HepG2 (cell line): ENCODE results near the gene MEA1. TPM values are rescaled to one million over a fixed set of nuclear protein-coding genes. Genes with fewer than 3 reads are reported as not detected.

Source experiments
- CBX2 ChIP-seq, 2 experiments: fragments of 200-600 bp in 1 of 2; sonication (generic); formaldehyde crosslinking in 1 of 2; IDR thresholded peaks; 2 replicates each; pipeline versions ENCODE4 v1.7.0 to v1.8.1; 2018 to 2022; ENCODE audit warnings: low read depth in 2 of 2, low read length in 1 of 2, mild to moderate bottlenecking in 1 of 2, missing genetic modification reagents in 1 of 2
- CBX5 ChIP-seq: sonication (generic); formaldehyde crosslinking; IDR thresholded peaks from 2 replicates; pipeline ENCODE4 v1.4.0; 2020; ENCODE audit warnings: missing genetic modification reagents, borderline replicate concordance
- JUN ChIP-seq: sonication (generic); formaldehyde crosslinking; IDR thresholded peaks from 2 replicates; pipeline ENCODE4 v1.4.0; 2020; ENCODE audit warnings: mild to moderate bottlenecking, missing genetic modification reagents
- KDM2A ChIP-seq: sonication (generic); formaldehyde crosslinking; IDR thresholded peaks from 2 replicates; pipeline ENCODE4 v1.4.0; 2020; ENCODE audit warnings: low read depth, missing genetic modification reagents, borderline replicate concordance
- KDM4B ChIP-seq: sonication (generic); formaldehyde crosslinking; IDR thresholded peaks from 2 replicates; pipeline ENCODE4 v1.4.0; 2020; ENCODE audit warnings: missing genetic modification reagents
- PHF21A ChIP-seq: sonication (generic); formaldehyde crosslinking; IDR thresholded peaks from 2 replicates; pipeline ENCODE4 v1.5.0; 2020; ENCODE audit warnings: mild to moderate bottlenecking, missing genetic modification reagents
- SIX4 ChIP-seq: sonication (generic); formaldehyde crosslinking; IDR thresholded peaks from 2 replicates; pipeline ENCODE4 v1.4.0; 2020; ENCODE audit warnings: missing genetic modification reagents
- STAG1 ChIP-seq: sonication (generic); formaldehyde crosslinking; IDR thresholded peaks from 2 replicates; pipeline ENCODE4 v1.4.0; 2020; ENCODE audit warnings: missing genetic modification reagents
- ZNF17 ChIP-seq: sonication (generic); formaldehyde crosslinking; IDR thresholded peaks from 2 replicates; pipeline ENCODE4 v1.5.0; 2020; ENCODE audit warnings: mild to moderate bottlenecking, missing genetic modification reagents
- ZNF251 ChIP-seq: sonication (generic); formaldehyde crosslinking; IDR thresholded peaks from 2 replicates; pipeline ENCODE4 v1.9.0; 2021; ENCODE audit warnings: mild to moderate bottlenecking, missing genetic modification reagents
- ZNF570 ChIP-seq: sonication (generic); formaldehyde crosslinking; IDR thresholded peaks from 2 replicates; pipeline ENCODE4 v1.4.0; 2020; ENCODE audit warnings: mild to moderate bottlenecking, missing genetic modification reagents, borderline replicate concordance
- ZNF574 ChIP-seq: sonication (generic); formaldehyde crosslinking; IDR thresholded peaks from 2 replicates; pipeline ENCODE4 v1.4.0; 2020; ENCODE audit warnings: missing genetic modification reagents
- ZNF672 ChIP-seq: sonication (generic); formaldehyde crosslinking; IDR thresholded peaks from 2 replicates; pipeline ENCODE4 v1.8.1; 2022; ENCODE audit warnings: missing genetic modification reagents
- polyA plus RNA-seq, 8 experiments: library from polyadenylated mRNA; depleted of rRNA in 3 of 8; stranded (reverse) in 7 of 8; unstranded in 1 of 8; fragments of >200 nt; fragmentation: Illumina TruSeq in 4 of 8; extraction: Trizol in 4 of 8; gene quantifications; 2 replicates each; pipeline versions ENCODE4 v1.2.1 to v1.2.3, GENCODE V29; 2011 to 2016; ENCODE audit warnings: low read depth in 4 of 8, missing spikeins in 1 of 8, mixed read lengths in 1 of 8; ENCODE audit not compliant: insufficient read depth in 1 of 8
- total RNA-seq, 5 experiments: library from RNA; depleted of rRNA; stranded (reverse); fragments of >200 nt; fragmentation: Illumina TruSeq; extraction: Trizol; gene quantifications; 2 replicates each; pipeline ENCODE4 v1.2.3, GENCODE V29; 2016; ENCODE audit warnings: low read depth in 1 of 5
- TF ChIP-seq, protein P1 (sequence below): sonication (generic); formaldehyde crosslinking; IDR thresholded peaks from 2 replicates; pipeline ENCODE4 v1.8.1; 2023; ENCODE audit warnings: mild to moderate bottlenecking, missing genetic modification reagents
- TF ChIP-seq, protein P2 (sequence below): sonication (generic); formaldehyde crosslinking; IDR thresholded peaks from 2 replicates; pipeline ENCODE4 v1.4.0; 2020; ENCODE audit warnings: mild to moderate bottlenecking, missing genetic modification reagents
- TF ChIP-seq, protein P3 (sequence below): sonication (generic); formaldehyde crosslinking; IDR thresholded peaks from 2 replicates; pipeline ENCODE4 v1.5.1; 2020; ENCODE audit warnings: mild to moderate bottlenecking, missing genetic modification reagents, moderate library complexity

MEA1 gene
- total and polyA plus RNA-seq, 2 of the 13 experiments (the other 11 are each of a cell fraction or from before 2014, with no cell fraction given): 75.6 to 86.2 TPM

DNA sequence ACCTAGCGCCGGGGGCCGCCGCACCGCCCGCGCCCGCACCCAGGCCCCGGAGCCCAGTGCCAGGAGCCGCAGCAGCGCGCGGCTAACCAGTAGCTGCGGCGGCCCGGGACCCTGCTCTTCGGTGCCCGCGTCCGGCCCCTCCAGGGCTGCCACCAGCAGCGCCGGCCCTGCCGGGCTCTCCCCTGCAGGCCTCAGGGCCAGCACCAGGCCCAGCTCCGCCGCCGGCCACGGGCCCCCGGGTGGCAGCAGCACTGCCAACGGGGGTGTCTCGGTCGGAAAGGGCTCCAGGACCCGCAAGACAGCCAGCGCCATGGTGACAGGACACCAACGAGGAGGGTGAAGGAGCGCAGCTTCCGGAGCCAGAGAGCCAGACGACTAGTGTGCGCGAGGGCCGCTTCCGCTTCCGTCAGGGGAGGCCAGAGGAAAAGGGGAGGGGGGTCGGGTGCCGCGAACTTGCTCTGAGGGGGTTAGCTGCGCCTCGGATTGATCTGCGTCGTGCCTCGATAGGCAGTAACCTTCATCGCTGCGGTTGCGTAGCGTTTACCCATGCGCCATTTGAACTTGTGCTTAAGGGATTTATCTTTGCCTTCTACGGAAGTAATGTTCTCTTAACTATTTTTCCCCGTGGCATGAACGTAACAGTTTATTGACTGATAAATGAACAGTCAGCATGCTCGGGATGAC is 34.8 kb downstream of the MEA1 start, which contains the start of gene PEX6 (continued):
- TF ChIP-seq CBX5 (CRISPR knock-in tag) (peak; percentile 75; the same call in 1 of the 2 replicates), PHF21A (CRISPR knock-in tag) (peak; percentile 80), ZNF251 (CRISPR knock-in tag) (peak; percentile 73; the same call in 1 of the 2 replicates), ZNF574 (CRISPR knock-in tag) (peak; percentile 98), CBX2 (IDR thresholded peaks at IDR 0.05; ENCODE audit: low read depth, low read length) (no peak), CBX2 (CRISPR knock-in tag; IDR thresholded peaks at IDR 0.05; ENCODE audit: low read depth) (no peak), JUN (peak; percentile 60), ZNF672 (CRISPR knock-in tag) (no peak), STAG1 (CRISPR knock-in tag) (peak; percentile 10; the same call in 1 of the 2 replicates), KDM4B (CRISPR knock-in tag) (peak; percentile 73; the same call in 1 of the 2 replicates), ZNF17 (CRISPR knock-in tag) (no peak), SIX4 (CRISPR knock-in tag) (peak; percentile 28; the same call in 1 of the 2 replicates), ZNF570 (CRISPR knock-in tag) (no peak), KDM2A (peak; percentile 88)
- TF ChIP-seq, protein P1, sequence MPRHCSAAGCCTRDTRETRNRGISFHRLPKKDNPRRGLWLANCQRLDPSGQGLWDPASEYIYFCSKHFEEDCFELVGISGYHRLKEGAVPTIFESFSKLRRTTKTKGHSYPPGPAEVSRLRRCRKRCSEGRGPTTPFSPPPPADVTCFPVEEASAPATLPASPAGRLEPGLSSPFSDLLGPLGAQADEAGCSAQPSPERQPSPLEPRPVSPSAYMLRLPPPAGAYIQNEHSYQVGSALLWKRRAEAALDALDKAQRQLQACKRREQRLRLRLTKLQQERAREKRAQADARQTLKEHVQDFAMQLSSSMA: 0 out of 2 replicates have a peak, but pooled peaks have one; percentile 46
- TF ChIP-seq, protein P2, sequence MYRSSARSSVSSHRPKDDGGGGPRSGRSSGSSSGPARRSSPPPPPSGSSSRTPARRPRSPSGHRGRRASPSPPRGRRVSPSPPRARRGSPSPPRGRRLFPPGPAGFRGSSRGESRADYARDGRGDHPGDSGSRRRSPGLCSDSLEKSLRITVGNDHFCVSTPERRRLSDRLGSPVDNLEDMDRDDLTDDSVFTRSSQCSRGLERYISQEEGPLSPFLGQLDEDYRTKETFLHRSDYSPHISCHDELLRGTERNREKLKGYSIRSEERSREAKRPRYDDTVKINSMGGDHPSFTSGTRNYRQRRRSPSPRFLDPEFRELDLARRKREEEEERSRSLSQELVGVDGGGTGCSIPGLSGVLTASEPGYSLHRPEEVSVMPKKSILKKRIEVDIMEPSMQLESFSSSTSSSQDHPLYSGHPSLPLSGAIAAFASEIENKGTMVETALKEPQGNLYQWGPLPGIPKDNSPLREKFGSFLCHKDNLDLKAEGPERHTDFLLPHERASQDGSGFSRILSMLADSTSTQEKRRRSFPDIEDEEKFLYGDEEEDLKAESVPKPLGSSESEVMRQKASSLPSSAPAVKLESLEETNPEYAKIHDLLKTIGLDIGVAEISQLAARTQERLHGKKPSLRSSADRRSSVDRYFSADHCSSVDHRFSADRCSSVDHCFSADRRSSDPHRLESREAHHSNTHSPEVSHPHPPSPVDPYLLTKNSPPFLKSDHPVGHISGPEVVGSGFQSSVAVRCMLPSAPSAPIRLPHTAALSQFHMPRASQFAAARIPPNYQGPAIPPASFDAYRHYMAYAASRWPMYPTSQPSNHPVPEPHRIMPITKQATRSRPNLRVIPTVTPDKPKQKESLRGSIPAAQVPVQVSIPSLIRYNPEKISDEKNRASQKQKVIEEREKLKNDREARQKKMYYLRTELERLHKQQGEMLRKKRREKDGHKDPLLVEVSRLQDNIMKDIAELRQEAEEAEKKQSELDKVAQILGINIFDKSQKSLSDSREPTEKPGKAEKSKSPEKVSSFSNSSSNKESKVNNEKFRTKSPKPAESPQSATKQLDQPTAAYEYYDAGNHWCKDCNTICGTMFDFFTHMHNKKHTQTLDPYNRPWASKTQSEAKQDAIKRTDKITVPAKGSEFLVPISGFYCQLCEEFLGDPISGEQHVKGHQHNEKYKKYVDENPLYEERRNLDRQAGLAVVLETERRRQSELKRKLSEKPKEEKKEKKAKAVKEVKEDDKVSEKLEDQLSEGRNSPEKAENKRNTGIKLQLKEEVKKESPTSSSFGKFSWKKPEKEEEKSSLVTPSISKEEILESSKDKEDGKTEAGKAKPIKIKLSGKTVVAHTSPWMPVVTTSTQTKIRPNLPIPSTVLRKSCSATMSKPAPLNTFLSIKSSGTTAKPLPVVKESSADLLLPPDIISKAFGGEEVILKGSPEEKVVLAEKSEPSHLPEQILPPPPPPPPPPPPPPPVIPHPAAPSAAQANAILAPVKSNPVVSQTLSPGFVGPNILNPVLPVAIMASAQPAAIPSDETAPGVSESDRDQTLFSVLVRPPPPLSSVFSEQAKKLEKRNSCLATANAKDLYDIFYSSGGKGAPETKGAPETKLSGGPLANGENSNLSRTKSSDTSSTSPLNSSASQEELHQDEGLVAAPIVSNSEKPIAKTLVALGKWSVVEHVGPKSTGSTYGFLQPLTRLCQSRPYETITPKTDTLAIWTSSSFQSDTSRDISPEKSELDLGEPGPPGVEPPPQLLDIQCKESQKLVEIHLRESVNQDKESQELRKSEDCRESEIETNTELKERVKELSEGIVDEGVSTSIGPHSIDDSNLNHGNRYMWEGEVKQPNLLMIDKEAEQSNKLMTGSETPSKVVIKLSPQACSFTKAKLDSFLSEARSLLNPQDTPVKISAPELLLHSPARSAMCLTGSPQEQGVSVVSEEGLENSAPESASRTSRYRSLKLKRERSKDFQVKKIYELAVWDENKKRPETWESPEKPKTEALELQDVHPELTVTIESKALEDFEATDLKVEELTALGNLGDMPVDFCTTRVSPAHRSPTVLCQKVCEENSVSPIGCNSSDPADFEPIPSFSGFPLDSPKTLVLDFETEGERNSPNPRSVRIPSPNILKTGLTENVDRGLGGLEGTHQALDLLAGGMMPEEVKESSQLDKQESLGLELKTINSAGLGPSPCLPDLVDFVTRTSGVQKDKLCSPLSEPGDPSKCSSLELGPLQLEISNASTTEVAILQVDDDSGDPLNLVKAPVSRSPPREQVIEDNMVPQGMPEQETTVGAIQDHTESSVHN (CRISPR knock-in tag): peak; percentile 29; the same call in 1 of the 2 replicates
- TF ChIP-seq, protein P3, sequence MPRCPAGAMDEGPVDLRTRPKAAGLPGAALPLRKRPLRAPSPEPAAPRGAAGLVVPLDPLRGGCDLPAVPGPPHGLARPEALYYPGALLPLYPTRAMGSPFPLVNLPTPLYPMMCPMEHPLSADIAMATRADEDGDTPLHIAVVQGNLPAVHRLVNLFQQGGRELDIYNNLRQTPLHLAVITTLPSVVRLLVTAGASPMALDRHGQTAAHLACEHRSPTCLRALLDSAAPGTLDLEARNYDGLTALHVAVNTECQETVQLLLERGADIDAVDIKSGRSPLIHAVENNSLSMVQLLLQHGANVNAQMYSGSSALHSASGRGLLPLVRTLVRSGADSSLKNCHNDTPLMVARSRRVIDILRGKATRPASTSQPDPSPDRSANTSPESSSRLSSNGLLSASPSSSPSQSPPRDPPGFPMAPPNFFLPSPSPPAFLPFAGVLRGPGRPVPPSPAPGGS (CRISPR knock-in tag): peak; percentile 90
